ENCODE measurements around the gene POLE.

- no peak for TF ChIP-seq TARDBP (IDR thresholded peaks at IDR 0.05; ENCODE audit: borderline replicate concordance)
- no peak for TF ChIP-seq ZNF274 (IDR thresholded peaks at IDR 0.05; ENCODE audit: insufficient read depth, insufficient read length)
- TF ChIP-seq ASH2L (IDR thresholded peaks at IDR 0.05; ENCODE audit: borderline replicate concordance, low read depth), result no peak
- TF ChIP-seq RFX5 (IDR thresholded peaks at IDR 0.05; ENCODE audit: low read depth, low read length), result no peak
- no peak for TF ChIP-seq E2F4 (IDR thresholded peaks at IDR 0.05; ENCODE audit: low read depth, low read length)
- TF ChIP-seq, protein P1, sequence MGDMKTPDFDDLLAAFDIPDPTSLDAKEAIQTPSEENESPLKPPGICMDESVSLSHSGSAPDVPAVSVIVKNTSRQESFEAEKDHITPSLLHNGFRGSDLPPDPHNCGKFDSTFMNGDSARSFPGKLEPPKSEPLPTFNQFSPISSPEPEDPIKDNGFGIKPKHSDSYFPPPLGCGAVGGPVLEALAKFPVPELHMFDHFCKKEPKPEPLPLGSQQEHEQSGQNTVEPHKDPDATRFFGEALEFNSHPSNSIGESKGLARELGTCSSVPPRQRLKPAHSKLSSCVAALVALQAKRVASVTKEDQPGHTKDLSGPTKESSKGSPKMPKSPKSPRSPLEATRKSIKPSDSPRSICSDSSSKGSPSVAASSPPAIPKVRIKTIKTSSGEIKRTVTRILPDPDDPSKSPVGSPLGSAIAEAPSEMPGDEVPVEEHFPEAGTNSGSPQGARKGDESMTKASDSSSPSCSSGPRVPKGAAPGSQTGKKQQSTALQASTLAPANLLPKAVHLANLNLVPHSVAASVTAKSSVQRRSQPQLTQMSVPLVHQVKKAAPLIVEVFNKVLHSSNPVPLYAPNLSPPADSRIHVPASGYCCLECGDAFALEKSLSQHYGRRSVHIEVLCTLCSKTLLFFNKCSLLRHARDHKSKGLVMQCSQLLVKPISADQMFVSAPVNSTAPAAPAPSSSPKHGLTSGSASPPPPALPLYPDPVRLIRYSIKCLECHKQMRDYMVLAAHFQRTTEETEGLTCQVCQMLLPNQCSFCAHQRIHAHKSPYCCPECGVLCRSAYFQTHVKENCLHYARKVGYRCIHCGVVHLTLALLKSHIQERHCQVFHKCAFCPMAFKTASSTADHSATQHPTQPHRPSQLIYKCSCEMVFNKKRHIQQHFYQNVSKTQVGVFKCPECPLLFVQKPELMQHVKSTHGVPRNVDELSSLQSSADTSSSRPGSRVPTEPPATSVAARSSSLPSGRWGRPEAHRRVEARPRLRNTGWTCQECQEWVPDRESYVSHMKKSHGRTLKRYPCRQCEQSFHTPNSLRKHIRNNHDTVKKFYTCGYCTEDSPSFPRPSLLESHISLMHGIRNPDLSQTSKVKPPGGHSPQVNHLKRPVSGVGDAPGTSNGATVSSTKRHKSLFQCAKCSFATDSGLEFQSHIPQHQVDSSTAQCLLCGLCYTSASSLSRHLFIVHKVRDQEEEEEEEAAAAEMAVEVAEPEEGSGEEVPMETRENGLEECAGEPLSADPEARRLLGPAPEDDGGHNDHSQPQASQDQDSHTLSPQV (IDR thresholded peaks at IDR 0.05), result no peak
These were observed 48.4 kb upstream of the POLE start for GRCh38 chr12:132735496-132735895.

All from GM12878 (cell line).